Panc1 (cell line): ENCODE data around the gene DIS3L2. TPM values are rescaled to one million over a fixed set of nuclear protein-coding genes. Genes with fewer than 3 reads are reported as not detected.

Experiments used
- ATAC-seq: fragments of 200-7000 bp; cut with Tn5 transposase; 2 replicates; pipeline ENCODE4 v1.9.1; 2020; ENCODE audit warnings: mild to moderate bottlenecking, moderate library complexity
- BruUV-seq: library from RNA; stranded (reverse); fragments of 400-500 nt; replicated peaks from 2 replicates; lab custom pipeline; 2021; lab: Mats Ljungman, UMichigan
- CTCF ChIA-PET: fragments of 300-600 bp; sonication (Branson Sonifier 250); formaldehyde crosslinking; loops from one replicate; lab custom pipeline; 2022; ENCODE audit warnings: antibody characterized with exemption; lab: Charles Lee
- POLR2A ChIA-PET: fragments of 300-600 bp; sonication (Branson Sonifier 250); formaldehyde crosslinking; loops from one replicate; lab custom pipeline; 2022; ENCODE audit warnings: antibody characterized with exemption; lab: Charles Lee
- DNase-seq: peaks from one replicate; pipeline ENCODE4 v3.0.0-alpha.2; 2010; ENCODE audit warnings: low read depth, low spot score
- H3K27ac ChIP-seq: 2 replicates; pipeline ENCODE4 v1.5.1; 2011; ENCODE audit warnings: mild to moderate bottlenecking, low read length, inconsistent platforms
- H3K27me3 ChIP-seq: fragments of 200-500 bp; sonication (Bioruptor generic); 2 replicates; pipeline ENCODE4 v1.6.0; 2014; ENCODE audit warnings: low read length, inconsistent platforms; ENCODE audit not compliant: control insufficient read depth, insufficient read depth
- H3K36me3 ChIP-seq: fragments of 200-500 bp; sonication (Bioruptor generic); 2 replicates; pipeline ENCODE4 v1.5.1; 2014; ENCODE audit warnings: inconsistent platforms, mild to moderate bottlenecking, low read length, moderate library complexity; ENCODE audit not compliant: control insufficient read depth, insufficient read depth
- H3K4me1 ChIP-seq: 2 replicates; pipeline ENCODE4 v1.5.1; 2011; ENCODE audit warnings: inconsistent platforms, mild to moderate bottlenecking, low read length, moderate library complexity; ENCODE audit not compliant: control insufficient read depth, insufficient read depth
- H3K4me3 ChIP-seq, 2 experiments: 2 replicates each; pipeline ENCODE4 v1.5.1; 2011 to 2012; ENCODE audit warnings: low read depth in 2 of 2, low read length in 2 of 2, mild to moderate bottlenecking in 2 of 2, inconsistent platforms in 1 of 2, moderate library complexity in 1 of 2
- H3K9me3 ChIP-seq: fragments of 200-500 bp; sonication (Bioruptor generic); 2 replicates; pipeline ENCODE4 v1.5.1; 2014; ENCODE audit warnings: low read depth, mild to moderate bottlenecking, inconsistent platforms, low read length, moderate library complexity; ENCODE audit not compliant: control insufficient read depth, insufficient read depth
- CTCF ChIP-seq: fragments of 450-650 bp; IDR thresholded peaks from 2 replicates; pipeline ENCODE4 v1.5.1; 2017; ENCODE audit warnings: mild to moderate bottlenecking
- POLR2AphosphoS5 ChIP-seq: IDR thresholded peaks from 2 replicates; pipeline ENCODE4 v1.6.1; 2012; ENCODE audit warnings: mild to moderate bottlenecking, low read depth, low read length, moderate library complexity
- REST ChIP-seq, 2 experiments: IDR thresholded peaks; 2 replicates each; pipeline ENCODE4 v1.6.1; 2011 to 2012; ENCODE audit warnings: low read depth in 2 of 2, control low read depth in 1 of 2, low read length in 1 of 2, mild to moderate bottlenecking in 1 of 2, moderate library complexity in 1 of 2; ENCODE audit not compliant: insufficient read depth in 1 of 2
- SIN3A ChIP-seq: IDR thresholded peaks from 2 replicates; pipeline ENCODE4 v1.6.1; 2012; ENCODE audit warnings: low read depth, mild to moderate bottlenecking, low read length, moderate library complexity, borderline replicate concordance; ENCODE audit not compliant: insufficient read depth
- TCF7L2 ChIP-seq: IDR thresholded peaks from 2 replicates; pipeline ENCODE4 v1.6.1; 2011; ENCODE audit warnings: mild to moderate bottlenecking, low read depth, low read length, inconsistent platforms
- in situ Hi-C: cut with HindIII; loops from 2 replicates; pipeline ENCODE4 v1.10.0; 2016; ENCODE audit warnings: low sequenced_read_pairs, low pct_unique_long_range_greater_than_20kb
- intact Hi-C: fragments of 100-400 bp; cut with micrococcal nuclease; formaldehyde crosslinking; loops from one replicate; pipeline ENCODE4 v1.10.0; 2022; ENCODE audit not compliant: unreplicated experiment
- total RNA-seq: library from RNA; stranded (reverse); gene quantifications from one replicate; pipeline ENCODE4 v1.2.1, GENCODE V29; 2021; ENCODE audit not compliant: unreplicated experiment

DIS3L2 gene
- total RNA-seq, 1 experiment from 2014 or later, result 28.1 TPM

GRCh38 chr2:232347369-232347768 is 385.9 kb downstream of the DIS3L2 start:
- Histone ChIP-seq H3K4me1 (no peaks in the 10 kb centered on the region; the same call in 1 of the 2 replicates), H3K27ac (no peak overlapping the region), H3K9me3 (no peaks in the 10 kb centered on the region), H3K4me3 (no peak overlapping the region), H3K27me3 (peaks cover 2% of the 10 kb centered on the region; the same call in 1 of the 2 replicates), H3K36me3 (no peaks in the 10 kb centered on the region)
- DNase-seq (no peak), ATAC-seq (no peak)
- POLR2A ChIA-PET, result no interaction called here
- BruUV-seq, result no TSS peak
- TF ChIP-seq REST (IDR thresholded peaks at IDR 0.05; ENCODE audit: insufficient read depth in 1 of 2, low read depth in 2 of 2, low read length in 1 of 2) (no peak), TCF7L2 (no peak), CTCF (no peak), POLR2AphosphoS5 (no peak), SIN3A (no peak)
- in situ Hi-C loops (no loop called here), intact Hi-C loops (loop anchor here (10.0 kb wide), 1 partner anchor 177 kb away; the partner anchor contains the start of genes CHRND and PRSS56)
- CTCF ChIA-PET, result no interaction called here

- TF ChIP-seq SIN3A (no peak), CTCF (no peak), REST (IDR thresholded peaks at IDR 0.05; ENCODE audit: insufficient read depth in 1 of 2, low read depth in 2 of 2, low read length in 1 of 2) (no peak), POLR2AphosphoS5 (no peak), TCF7L2 (no peak)
- ATAC-seq (no peak), DNase-seq (no peak)
- H3K4me1 ChIP-seq, result no peaks in the 10 kb centered on the region
- no TSS peak for BruUV-seq
- CTCF ChIA-PET, result interaction anchor here (0.6 kb wide), 1 partner anchor 18 kb away, joined by 3 read pairs; no protein-coding TSS in a partner anchor
- peaks cover 2% of the 10 kb centered on the region; the same call in 1 of the 2 replicates for H3K27me3 ChIP-seq
- POLR2A ChIA-PET, result no interaction called here
- H3K4me3 ChIP-seq, result no peak overlapping the region
- intact Hi-C loops, result loop anchor here (10.0 kb wide), 1 partner anchor 176 kb away; the partner anchor contains the start of genes CHRND and PRSS56
- H3K27ac ChIP-seq, result no peak overlapping the region
- in situ Hi-C loops, result no loop called here
- no peaks in the 10 kb centered on the region for H3K36me3 ChIP-seq
- no peaks in the 10 kb centered on the region for H3K9me3 ChIP-seq
These were observed 387.4 kb downstream of the DIS3L2 start for GRCh38 chr2:232348936-232349335.
